GM10248 (cell line): ENCODE data around the gene HBE1.
"Not testable (repeated sequence)": the region's sequence is repeated elsewhere in the genome, so short reads cannot be mapped to it uniquely, and the experiment has no call there.

ENCODE experiments used
- CTCF ChIA-PET: fragments of 300-600 bp; sonication (Branson Sonifier 250); formaldehyde crosslinking; extraction: SDS; loops from one replicate; lab custom pipeline; 2021; ENCODE audit warnings: antibody characterized with exemption; lab: Yijun Ruan, JAX
- POLR2A ChIA-PET: fragments of 350-650 bp; sonication (Branson Sonifier 250); formaldehyde crosslinking; extraction: SDS; loops from one replicate; lab custom pipeline; 2020; ENCODE audit warnings: antibody characterized with exemption; lab: Yijun Ruan, JAX
- DNase-seq: peaks from one replicate; pipeline ENCODE4 v3.0.0; 2012; ENCODE audit errors: extremely low spot score
- TF ChIP-seq, protein P1 (sequence below): IDR thresholded peaks from 2 replicates; pipeline ENCODE4 v1.5.1; 2012; ENCODE audit warnings: mild to moderate bottlenecking, low read depth; ENCODE audit errors: extremely low read depth, missing control alignments, control extremely low read depth

The HBE1 gene

DNA sequence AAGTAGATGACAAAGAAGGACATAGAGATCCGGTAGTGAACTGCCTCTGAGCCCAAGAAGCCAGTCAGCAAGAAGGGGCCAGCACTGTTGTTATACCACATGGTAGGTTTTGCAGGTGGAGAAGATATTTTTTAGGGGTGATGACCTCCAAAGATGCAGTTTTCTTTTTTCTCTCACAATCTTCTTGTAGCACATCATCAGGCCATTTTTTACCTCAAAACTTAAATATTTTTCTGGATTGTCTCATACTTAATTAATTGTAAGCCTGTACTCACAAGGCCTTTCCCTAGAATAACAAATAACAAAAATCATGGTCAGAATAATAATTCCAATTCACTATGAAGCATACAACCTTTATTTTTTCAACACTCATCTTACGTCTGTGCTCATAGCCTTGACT lies 32.1 kb upstream of the HBE1 start, which contains the start of gene OR51B4:
OR51B4 (minus strand) TSS at position 101 of the 400 bp plus-strand sequence; CDS start at position 101, 0 bp downstream.
- DNase-seq = no peak
- CTCF ChIA-PET = no interaction called here
- POLR2A ChIA-PET = no interaction called here
- TF ChIP-seq, protein P1, sequence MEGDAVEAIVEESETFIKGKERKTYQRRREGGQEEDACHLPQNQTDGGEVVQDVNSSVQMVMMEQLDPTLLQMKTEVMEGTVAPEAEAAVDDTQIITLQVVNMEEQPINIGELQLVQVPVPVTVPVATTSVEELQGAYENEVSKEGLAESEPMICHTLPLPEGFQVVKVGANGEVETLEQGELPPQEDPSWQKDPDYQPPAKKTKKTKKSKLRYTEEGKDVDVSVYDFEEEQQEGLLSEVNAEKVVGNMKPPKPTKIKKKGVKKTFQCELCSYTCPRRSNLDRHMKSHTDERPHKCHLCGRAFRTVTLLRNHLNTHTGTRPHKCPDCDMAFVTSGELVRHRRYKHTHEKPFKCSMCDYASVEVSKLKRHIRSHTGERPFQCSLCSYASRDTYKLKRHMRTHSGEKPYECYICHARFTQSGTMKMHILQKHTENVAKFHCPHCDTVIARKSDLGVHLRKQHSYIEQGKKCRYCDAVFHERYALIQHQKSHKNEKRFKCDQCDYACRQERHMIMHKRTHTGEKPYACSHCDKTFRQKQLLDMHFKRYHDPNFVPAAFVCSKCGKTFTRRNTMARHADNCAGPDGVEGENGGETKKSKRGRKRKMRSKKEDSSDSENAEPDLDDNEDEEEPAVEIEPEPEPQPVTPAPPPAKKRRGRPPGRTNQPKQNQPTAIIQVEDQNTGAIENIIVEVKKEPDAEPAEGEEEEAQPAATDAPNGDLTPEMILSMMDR = no peak

DNA sequence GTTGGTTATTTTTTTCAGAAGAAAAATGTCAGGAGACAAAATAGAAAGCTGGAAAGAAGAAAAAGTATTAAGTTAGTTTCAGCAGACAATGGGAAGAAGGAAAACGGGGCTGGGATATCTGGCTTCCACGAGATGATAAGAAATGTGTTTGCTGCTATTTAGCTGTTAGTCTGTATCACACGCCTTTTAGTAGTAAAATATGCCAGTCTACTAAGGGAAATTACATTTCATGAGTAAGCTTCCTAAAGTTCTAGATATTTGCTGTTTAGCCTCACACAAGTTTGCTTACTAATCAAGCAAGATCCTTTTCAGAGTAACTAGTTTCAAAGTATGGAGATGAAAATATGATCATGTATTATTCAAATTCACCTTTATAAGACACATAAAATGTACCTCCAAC lies 30.5 kb upstream of the HBE1 start:
- ChIA-PET CTCF (interaction anchor here (1.6 kb wide), 1 partner anchor 12 kb away, joined by 4 read pairs; no protein-coding TSS in a partner anchor), POLR2A (no interaction called here)
- TF ChIP-seq, protein P1 = no peak

DNA sequence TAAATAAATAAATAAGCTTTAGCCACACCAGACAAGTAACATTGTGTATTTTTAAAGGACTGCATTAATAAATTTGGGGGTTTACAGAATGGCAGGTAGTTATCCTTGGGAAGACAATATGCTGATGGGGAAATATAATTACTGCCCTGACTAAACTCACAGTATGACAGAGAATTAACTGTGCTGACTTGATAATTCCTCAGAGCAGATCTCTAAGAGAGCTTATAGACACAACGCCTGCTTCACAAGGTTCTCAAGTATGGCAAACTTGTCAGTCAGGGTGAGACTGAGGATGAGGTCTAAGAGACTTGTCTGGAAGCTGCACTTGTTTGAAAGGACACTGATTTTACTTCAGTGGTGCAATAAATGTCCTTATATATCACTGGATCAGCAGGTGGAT lies 28.7 kb upstream of the HBE1 start:
- ChIA-PET CTCF (interaction anchor here (1.1 to 1.6 kb wide), 4 partner anchors 9 to 29 kb away, joined by 3 to 5 read pairs (median 4); no protein-coding TSS in a partner anchor), POLR2A (no interaction called here)
- no peak for DNase-seq
- TF ChIP-seq, protein P1 = no peak

More for the DNA sequence above, 30.5 kb upstream of the HBE1 start:
- no peak for DNase-seq

DNA sequence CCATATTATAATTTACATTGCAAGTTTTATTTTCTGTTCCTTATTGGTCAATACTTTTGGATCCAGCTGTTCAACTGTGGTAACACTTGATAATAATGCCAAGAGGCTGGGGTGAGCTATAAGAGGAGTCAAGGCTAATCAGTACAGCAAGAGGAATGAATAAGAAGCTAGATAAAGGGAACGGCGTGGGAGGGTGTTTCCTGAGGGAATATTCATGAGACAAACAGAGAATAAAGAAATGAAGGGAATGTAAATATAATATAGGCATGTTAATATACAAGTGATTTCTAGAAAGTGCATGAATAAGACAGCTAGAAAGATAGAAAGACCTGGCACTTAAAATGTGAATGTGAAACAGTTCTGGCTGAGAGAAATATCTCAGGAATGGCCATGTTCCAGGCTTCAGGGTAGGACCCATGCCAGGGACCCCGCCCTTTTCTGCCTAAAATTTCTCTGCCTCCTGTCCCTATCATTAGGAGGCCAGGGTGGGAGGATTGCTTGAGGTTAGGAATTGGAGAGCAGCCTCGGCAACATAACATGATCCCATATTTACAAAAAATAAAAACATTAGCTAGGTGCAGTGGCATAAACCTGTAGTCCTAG lies 28.1 kb upstream of the HBE1 start:
- TF ChIP-seq, protein P1 = no peak
- DNase-seq = no peak
- POLR2A ChIA-PET = no interaction called here
- CTCF ChIA-PET = interaction anchor here (1.4 to 1.5 kb wide), 2 partner anchors 12 to 29 kb away, joined by 4 to 5 read pairs; no protein-coding TSS in a partner anchor

DNA sequence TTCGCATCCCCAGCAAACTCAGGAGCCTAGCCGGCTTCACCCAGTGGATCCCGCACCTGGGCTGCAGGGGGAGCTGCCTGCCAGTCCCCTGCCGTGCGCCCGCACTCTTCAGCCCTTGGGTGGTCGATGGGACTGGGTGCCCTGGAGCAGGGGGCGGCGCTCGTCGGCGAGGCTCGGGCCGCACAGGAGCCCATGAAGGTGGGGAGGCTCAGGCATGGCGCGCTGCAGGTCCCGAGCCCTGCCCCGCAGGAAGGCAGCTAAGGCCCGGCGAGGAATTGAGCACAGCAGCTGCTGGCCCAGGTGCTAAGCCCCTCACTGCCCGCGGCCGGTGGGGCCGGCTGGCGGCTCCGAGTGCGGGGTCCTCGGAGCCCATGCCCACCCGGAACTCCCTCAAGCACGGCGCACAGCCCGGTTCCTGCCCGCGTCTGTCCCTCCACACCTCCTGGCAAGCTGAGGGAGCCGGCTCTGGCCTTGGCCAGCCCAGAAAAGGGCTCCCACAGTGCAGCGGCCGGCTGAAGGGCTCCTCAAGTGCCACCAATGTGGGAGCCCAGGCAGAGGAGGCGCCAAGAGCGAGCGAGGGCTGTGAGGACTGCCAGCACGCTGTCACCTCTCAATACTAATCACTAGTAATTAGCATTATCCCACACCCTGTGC lies 24.7 kb upstream of the HBE1 start:
- CTCF ChIA-PET, DNase-seq, POLR2A ChIA-PET: not testable (repeated sequence)

DNA sequence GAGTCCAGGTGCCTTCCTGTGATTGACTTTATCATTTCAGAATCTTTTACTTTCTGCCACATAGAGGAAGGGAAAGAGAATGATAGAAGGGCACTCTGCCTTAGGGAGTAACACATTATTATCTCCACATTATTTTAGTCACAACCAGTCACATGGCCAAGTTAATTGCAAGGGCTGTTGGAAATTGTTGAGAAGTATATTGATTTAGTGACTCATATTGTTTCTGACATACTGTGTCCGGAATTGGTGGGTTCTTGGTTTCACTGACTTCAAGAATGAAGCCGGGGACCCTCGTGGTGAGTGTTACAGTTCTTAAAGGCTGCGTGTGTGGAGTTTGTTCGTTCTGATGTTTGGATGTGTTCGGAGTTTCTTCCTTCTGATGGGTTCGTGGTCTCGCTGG lies 23.3 kb upstream of the HBE1 start:
- TF ChIP-seq, protein P1 = no peak
- CTCF ChIA-PET = no interaction called here
- POLR2A ChIA-PET = no interaction called here
- no peak for DNase-seq
